Fibroblast of gingiva (primary cell): ENCODE measurements around the gene PADI2.
A peak's percentile ranks its signal among the peaks of the same experiment; 100 is the strongest.

Experiments used
- DNase-seq: peaks from one replicate; pipeline ENCODE4 v3.0.0-alpha.2; 2011; ENCODE audit warnings: low read depth

The PADI2 gene

DNA sequence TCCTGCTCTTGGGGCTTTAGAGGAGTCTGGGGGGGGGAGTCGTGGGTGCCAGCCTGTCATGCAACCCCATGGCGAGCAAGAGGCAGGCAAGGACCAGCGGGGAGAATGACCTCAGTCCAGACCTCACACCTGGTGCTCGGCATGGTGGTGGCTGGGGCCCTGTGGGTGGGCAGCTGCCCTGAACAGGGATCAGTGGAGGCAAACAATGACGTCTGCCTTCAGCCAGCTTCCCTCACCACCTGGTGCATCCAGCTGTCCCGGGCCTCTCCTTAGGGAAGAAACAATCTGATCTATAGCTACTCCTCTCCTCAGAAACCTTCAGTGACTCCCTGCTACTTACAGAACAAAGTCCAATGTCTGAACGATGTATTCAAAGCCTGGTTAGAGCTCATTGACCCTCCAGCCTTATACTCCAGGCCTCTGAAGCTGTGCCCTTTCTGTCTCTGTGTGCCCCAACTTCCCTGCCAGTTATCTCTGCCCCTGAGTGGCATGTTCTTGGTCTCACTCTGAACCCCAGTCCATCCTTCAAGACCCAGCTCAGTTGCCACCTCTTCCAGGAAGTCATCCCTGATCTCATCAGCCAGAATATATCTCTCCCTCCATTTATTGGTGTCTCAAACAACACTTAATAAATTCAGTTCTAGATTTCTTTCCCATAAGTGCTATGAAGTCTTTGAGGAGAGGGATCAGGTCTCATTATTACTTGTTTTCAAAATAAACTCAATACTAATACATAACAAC, 6.6 kb downstream of the PADI2 start:
- no peak for DNase-seq

DNA sequence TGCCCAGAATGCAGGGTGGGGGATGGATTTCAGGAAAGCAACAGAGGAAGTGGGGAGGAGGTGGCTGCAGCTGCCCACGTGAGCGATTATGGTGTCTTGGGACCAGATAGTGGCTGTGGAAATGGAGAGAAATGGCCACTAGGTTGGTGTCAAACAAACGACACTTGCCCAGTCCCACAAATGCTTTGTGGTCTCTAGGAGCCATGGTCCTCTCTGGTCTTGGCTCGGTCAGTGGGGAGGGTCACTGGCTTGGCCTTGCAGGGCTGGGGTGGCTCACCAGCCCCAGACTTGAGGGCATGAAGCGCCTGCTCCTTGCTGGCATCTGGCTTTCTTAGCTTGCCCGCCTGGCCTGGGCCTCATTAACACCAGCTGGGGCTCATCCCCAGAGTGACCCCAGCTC, 7.2 kb downstream of the PADI2 start:
- no peak for DNase-seq

DNA sequence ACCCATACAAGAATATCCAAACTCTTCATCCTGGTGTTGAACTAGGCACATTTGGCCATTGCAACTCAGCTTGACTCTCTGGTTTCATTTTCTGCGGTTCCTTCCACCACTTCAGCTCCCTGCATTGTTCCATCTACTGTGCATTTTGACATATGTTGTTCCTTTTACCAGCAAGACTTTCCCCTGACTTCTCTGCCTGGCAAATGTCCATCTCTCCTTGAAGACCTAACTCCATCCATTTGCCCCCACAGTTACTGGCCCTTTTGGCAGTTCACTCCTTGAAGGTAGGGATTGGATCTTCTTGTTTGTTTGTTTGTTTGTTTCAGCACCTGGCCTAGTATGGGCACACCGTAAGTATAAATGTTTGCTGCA, 8.7 kb downstream of the PADI2 start:
- no peak for DNase-seq

DNA sequence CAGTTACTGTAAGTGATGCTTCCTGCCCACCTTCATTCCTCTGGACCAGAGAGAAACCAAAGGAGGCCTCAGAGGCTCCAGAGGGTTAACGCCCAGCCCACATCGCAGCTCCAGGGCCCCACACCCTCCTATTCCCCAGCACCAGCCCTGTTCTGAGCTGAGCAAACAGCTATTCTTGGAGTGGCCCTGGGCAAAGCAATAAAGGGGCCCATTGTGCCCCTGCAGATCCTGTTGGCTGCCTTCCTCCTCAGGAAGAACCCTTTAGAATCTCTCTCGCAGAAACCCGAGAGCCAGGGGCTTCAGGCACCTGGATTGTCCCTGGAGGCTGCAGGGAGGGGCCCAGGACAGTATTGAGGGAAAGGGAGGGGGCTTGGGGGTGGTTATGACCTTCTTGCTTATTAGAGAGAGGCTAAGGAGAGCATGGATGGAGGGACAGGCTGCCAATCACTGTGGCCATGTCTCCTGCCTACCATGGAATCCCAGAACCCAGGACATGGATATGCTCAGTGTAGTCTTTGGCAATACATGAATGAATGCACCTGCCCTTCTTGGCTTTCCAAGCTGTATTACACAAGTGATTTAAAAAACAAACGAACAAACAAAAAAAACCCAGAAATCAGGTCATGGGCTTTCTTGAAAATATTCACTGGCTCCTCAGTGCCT, 9.2 kb downstream of the PADI2 start:
- DNase-seq, result no peak

DNA sequence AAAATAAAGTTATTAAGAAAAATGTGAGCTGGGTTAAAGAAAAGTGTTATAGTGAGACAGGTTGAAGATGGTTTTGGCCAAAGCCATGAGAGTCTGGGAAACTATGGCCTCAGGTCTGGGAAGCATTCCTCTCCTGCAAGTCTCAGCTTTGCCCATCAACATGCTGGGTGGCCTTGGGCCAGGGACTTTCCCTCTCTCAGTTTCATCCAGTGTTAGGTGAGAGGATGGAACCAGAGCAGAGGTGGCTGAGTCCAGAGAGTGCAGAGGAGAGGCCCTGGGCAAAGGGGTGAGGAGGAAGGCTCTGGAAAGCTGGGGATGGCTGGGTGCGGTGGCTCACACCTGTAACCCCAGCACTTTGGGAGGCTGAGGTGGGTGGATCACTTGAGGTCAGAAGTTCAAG, 10.5 kb downstream of the PADI2 start:
- DNase-seq, result no peak

DNA sequence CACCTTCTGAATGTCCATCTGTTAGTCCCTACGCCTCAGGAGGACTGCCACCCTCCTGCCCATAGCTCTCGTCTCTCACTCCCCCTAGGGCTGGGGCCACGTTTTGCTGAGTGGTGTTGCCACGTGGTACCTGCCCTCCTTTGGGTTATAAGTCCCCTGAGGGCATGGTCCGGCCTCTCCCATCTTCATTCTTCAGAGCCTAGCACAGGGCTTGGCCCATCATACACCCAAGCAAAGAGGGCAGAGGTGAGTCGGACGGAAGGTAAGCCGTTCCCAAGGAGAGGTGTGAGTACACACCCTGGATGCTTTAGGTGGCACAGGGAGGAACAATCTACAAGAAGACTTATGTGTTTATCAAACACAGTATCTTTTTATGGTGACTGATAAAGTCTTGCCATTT, 10.9 kb downstream of the PADI2 start:
- no peak for DNase-seq

DNA sequence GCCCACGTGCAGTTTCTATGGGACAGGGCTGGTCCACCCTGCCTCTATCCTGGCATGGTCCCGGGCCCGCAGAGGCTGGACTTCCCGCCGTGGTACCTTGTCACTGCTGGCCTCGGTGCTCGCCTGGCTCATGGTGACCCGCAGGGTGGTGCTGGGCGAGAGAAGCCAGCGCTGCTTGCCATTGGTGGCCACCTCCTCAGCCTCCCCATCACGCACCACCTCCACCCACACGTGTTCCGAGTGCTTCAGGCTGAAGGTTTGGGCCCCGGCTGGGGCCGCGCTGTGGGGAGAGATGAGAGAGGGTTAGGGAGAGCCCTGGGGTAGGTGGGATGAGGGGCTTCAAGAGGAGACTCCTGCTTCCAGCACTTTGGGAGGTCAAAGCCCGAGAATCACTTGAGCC, 14.5 kb downstream of the PADI2 start:
- no peak for DNase-seq

DNA sequence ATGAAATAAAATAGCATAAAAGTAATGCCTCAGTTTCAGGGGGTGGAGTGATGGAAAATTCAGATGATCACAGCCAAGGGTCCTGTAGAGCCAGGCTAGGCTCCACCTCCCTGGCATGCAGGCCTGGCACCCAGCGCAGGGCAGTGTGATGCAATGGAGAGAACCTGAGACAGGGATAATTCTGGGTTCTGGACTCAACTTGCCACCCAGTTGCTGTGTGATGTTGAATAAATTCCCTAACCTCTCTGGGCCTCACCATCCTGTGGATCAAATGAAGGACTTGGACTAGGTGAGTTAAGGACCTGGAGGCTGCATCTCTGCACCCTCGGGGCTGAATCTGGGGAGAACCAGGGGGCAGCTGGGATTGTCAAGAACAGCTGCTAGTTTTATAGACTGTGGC, 17.0 kb downstream of the PADI2 start:
- DNase-seq, result no peak

DNA sequence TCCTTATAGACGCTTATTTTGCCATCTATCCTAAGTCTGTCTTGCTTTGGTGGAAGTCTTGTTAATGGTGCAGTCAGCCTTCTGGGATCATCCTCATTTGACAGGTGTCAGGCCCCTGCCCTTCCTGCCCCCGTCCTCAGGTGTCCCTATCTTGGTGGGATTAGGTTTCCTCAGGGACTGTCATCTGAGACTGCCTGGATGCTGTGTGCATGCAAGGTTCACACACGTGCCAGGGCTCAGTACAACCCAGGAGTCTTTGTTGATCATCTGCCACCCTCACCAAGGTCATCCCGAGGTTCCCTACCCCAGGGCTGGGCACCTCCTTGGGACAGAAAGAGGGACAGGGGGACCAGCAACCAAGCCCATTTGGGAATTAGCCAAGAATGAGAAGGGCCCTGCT, 18.0 kb downstream of the PADI2 start:
- no peak for DNase-seq

DNA sequence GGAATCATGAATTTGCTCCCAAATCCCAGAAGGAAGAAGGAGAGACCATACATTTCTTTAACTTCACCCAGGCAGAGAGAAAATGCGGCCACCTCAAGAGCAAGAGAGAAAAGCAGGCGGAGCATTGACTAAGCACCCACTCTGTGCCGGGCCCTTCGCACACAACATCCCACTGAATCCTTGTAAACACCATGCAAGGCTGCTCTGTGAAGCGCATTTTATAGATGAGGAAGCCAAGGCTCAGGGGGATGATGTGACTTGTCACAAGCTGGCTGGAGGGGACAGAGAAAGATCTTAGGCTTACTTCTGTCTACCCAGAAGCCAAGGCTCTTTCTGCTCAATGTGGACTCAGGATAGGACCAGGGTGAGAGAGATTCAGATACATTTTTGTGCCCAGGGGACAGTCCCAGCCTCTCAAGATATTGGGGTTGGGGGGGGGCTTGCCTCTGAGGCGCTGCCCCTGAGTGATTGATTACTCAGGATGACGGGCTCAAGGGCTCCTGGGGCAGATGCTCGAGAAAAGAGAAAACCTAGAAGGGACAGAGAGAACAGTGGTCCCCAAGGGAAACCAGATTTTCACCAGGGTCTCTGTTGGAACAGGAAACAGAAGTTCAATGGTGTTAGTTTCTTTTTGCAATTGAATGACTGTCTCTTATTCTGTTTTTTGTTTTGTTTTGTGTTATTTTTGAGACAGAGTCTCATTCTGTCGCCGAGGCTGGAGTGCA, 19.5 kb downstream of the PADI2 start:
- no peak for DNase-seq

DNA sequence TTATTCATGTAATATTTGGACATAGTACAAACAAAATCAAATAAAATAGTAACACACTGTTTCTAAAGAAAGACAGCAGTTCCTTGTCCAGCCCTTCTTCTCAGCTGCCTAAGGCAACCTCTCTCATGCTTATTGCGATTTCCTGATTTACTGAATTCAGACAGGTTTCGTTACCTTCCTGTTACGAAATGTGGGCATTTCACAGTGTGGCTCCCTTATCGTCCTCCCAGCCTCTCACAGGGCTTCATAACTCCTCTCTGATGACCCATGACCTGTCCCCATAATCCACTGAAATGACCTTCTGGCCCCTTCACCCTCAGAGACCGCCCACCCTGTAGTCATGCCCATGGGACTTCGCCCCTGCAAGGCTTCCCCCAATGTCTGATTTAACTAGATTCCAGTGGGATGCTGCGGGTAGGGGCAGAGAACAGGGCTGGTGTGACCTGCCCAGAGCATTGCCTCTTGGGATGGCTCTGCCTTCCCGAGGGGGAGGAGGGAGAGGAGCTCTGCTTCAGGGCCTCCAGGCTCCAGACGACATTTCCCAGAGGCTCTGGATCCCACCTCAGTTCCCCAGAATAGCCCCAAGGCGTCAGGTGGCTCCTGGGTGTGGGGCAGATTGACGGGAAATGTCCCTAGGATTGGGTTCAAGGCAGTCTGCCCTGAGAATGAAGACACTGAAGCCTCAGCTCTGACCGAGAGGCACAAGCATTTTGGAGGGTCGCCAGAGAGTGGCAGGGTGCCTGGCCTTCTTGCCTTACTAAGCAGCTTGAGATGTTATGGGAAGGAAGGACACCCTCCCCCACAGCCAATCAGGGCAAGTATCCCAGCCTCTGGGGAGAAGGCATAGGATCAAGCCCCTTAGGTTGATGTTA, 20.6 kb downstream of the PADI2 start:
- DNase-seq, result peak; percentile 31

DNA sequence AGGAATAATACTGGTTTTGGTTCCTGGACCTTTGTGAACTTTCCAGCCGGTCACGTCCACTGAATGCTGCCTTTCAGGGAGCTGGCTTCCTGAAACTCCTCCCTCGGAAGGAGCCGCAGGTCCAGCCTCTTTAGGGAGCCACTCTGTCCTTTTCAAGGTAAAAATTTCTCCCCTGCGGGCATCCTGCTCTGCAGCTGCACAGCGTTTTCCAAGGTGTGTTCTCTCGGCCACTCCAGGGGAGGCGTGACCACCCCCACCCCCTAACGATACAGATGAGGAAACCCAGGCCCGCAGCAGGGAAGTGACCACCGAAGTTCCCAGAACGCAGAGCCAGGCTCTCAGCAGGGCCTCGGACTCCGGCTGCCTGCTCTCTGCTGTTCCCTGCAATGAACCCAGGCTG, 21.5 kb downstream of the PADI2 start:
- DNase-seq, result no peak

DNA sequence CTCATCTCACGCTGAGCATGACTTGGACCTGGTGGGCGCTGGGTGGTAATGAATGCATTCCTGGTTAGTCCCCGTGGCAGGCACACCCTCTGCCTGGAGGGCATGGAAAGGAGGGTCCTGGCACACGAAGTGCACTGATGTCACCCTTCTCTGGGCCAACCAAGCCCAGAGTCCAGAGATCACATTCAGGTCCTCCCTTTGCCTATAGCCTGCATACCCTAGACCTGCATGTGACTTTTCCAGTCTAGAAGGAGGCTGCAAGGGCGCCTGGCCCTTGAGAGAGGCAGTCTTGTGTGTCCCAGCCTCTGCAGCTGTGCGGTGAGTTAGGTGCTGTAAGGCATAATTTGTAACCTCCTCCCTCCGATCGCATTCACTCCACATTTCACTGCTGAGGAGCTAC, 22.1 kb downstream of the PADI2 start:
- DNase-seq, result no peak

DNA sequence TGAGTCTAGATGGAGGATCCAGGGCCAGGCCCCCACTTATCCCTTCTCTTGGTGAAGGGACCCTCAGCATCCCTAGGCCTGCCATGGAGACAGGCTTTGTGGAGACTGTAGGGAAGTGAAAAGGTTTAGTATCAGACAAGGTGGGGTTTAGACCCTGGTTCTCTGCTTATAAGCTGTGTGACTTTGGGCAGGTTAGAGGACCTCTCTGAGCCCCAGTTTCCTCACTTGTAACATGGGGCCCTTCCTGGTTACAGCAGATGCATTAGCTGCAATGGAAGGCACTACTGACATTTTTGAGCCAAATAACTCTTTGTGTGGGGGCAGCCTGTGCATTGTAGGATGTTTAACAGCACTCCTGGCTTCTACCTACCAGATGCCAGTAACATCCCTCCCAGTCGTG, 22.7 kb downstream of the PADI2 start:
- DNase-seq, result no peak

DNA sequence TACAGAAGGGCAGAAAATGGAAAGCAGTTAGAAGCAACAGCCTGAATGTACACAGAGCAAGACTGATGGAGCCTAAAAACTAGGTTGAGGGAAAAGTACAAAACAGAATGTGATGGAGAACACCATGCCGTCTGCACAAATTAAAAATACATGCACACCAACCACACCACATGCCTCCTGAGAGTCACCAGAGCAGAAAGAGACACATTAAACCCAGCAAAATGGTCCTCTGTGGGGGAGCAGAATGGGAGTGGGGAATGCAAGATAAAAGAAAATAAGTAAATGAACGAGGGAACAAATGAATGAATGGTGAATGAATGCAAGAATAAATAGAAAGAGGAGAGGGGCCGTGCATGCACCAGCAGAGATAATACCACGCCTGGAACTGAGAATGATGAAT, 24.1 kb downstream of the PADI2 start:
- no peak for DNase-seq

DNA sequence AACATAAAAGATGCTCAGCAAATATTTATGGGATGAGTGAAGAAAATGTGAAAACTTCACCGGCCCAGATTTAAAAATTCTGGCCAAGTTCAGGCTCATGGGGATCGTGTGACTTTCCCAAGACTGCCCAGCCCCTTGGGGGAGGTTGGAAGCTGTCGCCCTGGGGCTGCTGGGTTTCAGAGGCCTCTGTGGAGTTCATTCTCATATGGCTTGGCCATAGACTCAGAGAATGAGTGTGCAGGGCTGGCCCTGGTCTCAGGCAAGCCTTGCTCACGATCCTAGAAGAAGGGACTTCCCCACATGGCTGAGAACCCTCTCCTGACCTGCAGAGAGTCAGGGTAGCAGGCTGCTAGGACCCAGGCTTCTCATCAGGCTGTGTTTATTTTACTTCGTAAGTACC, 24.6 kb downstream of the PADI2 start:
- DNase-seq, result no peak

DNA sequence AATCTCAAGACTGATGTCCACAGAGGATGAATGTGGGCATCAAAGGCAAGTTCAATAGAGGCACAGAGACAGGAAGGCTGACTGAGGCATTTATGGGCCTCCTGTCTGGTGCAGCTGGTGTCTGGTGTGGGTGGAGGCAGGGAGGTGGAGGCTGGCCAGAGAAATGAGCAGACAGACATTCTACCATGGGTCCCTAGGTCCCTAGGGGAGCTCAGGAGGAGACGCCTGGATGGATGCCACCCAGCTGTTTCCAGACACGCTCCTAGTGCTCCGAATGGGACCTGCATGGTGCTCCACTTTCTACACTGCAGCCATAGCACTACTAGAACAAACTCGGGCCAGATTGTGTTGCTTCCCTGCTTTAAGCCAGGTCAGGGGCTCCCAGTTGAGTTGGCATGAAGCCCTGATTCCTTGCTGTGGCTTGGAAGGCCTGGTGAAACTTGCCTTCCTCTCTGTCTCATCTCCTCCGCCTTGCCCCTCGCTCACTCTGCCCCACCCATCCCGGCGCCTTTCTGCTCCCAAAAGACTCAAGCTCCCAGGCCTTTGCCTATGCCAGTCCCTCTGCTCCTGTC, 25.3 kb downstream of the PADI2 start:
- DNase-seq, result no peak

DNA sequence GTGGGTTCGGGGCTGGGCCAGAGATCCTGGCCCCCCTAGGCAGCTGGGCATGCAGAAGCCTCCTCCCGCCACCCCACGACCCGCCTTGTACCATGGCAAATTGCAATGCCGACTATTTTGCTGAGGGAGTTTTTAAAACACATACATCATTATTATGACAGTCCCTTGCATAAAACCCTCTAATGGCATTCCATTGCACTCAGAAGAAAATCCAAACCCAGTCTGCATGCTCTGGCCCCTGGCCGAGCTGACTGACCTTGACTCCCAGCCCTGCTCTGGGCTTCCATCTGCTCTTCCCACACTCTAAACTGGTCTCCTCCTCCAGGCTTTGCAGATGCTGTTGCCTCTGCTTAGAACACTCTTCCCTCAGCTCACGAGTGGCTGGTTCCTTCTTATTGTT, 28.0 kb downstream of the PADI2 start:
- no peak for DNase-seq

DNA sequence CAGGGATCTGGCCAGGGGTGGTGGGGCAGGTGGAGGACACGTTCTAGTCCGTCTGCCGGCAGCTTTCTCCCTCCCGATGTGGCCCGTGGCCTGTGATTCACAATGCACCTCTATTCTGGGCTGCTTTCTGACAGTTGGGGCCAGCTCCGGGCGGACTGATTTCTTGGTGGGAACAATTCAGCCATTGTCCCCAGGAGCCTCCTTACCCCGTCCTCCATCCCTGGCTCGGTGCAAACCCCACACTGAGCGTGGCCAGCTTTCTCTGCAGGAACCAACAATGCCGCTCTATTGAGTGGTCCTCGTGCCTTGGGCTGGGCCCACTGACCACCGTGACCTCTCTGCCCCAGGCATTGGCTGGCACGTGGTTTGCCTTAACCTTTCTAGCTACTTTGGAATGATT, 29.7 kb downstream of the PADI2 start:
- DNase-seq, result no peak

DNA sequence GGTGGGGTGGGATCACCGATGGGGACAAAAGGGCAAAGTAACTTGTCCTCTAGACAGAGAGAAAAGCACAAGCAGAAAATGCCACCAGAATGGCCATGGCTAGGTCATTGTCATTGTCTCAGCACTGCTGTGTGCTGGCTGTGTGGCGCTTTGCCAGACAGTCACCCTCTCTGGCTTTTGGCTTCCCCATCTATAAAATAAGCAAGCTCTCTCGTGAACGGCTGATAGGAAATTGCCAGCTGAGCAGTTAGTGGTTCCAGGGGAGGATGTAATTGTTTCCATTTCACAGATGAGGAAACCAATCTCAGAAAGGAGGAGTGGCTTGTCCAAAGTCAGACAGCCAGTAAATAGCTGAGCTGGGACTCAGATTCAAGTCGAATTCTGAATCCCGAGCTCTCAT, 32.5 kb downstream of the PADI2 start:
- DNase-seq, result no peak

DNA sequence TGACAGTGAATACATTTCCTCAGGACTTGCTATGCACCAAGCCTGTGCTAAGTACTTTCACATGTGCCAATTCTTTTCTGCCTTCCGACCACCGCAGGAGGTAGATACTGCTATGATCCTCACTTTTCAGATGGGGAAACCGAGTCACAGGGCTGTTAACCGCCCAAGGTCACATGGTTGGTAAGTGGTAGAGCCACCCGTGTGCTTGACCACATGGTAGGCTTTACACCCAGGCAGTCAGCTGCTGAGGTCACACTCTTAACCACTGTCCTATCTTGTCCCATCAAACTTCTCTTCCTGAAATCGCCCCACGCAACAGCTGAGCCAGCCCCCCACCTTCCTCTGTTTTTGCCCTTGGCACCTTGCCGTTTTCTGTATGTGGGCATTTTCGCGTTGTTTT, 34.5 kb downstream of the PADI2 start:
- no peak for DNase-seq

DNA sequence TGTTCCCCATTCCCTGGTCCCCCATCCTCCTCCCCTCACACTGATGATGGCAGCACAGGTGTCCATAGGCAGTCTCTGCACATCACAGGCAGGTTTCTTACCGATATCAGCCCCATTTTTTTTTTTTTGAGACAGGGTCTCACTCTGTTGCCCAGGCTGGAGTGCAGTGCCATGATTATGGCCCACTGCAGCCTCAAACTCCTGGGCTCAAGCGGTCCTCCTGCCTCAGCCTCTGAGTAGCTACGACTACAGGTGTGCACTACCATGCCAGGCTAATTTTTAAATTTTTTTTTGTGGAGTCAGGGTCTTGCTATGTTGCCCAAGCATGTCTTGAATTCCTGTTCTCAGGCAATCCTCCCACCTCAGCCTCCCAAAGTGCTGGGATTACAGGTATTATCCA, 36.5 kb downstream of the PADI2 start:
- no peak for DNase-seq
